Fibroblast of villous mesenchyme (primary cell): ENCODE results near the gene TMEM92. TPM values are rescaled to one million over a fixed set of nuclear protein-coding genes. Genes with fewer than 3 reads are reported as not detected.
A peak's percentile ranks its signal among the peaks of the same experiment; 100 is the strongest.
"Not testable (repeated sequence)": the region's sequence is repeated elsewhere in the genome, so short reads cannot be mapped to it uniquely, and the experiment has no call there.

ENCODE experiments used
- DNase-seq: peaks from one replicate; pipeline ENCODE4 v3.0.0-alpha.2; 2010; ENCODE audit warnings: low read depth
- H3K4me3 ChIP-seq: 2 replicates; pipeline ENCODE4 v1.5.1; 2011; ENCODE audit warnings: low read depth, mild to moderate bottlenecking, low read length
- CTCF ChIP-seq: IDR thresholded peaks from 2 replicates; pipeline ENCODE4 v1.5.1; 2012; ENCODE audit warnings: low read depth, mild to moderate bottlenecking, low read length; ENCODE audit not compliant: insufficient read depth
- total RNA-seq: library from RNA; depleted of rRNA; stranded (reverse); fragments of >200 nt; gene quantifications from 2 replicates; pipeline ENCODE4 v1.2.3, GENCODE V29; 2012

TMEM92 gene
- total RNA-seq, 1 donor = not detected

GRCh38 chr17:50270435-50271362 is 3.6 kb upstream of the TMEM92 start:
- TF ChIP-seq CTCF = no peak
- H3K4me3 ChIP-seq = peak overlapping the region; percentile 45
- peak; percentile 91 for DNase-seq

GRCh38 chr17:50271363-50271750 is 2.9 kb upstream of the TMEM92 start:
- not testable (repeated sequence) for DNase-seq, H3K4me3 ChIP-seq

DNA sequence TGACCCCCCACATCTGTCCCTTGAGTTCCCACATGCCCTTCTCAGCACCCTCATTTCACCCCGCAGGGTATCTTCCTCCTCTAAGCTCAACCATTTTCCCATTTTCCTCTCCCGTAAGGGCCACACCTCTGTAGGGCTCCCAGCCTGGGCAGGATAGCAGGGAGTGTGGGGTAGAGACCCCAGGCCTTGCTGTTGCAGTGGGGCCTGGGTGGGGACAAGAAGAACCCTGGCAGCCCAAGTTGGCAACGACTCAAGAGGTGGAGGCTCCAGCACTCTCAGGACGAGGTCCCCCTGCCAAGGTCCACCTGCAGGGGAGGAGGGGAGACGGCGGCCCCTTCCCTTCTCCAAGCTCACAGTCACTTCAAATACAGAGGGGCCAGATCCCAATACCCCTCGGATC is 2.0 kb upstream of the TMEM92 start:
- no peak for TF ChIP-seq CTCF
- no peak for DNase-seq
- peak overlapping the region; percentile 66 for H3K4me3 ChIP-seq

- peak; percentile 71 for DNase-seq
- H3K4me3 ChIP-seq = peak overlapping the region; percentile 66
- peak; percentile 65 for TF ChIP-seq CTCF
Observed at GRCh38 chr17:50272711-50273653, 1.3 kb upstream of the TMEM92 start.

DNA sequence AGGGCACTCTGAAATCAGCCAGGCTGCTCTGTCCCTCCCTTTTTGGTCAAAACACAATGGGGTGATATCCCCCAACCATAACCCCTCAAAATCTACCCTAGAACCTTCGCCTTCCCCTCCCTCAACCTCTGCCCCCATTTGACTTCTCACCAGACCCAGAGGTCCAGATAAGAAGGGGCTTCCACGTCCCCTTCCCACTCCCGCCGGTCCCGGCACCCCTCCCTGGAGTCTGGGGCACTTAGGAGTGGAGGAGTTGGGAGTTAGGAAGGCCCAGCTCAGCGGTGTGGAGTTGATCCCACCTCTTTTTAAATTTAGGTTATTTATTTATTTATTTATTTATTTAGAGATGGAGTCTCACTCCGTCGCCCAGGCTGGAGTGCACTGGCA is 619 bp upstream of the TMEM92 start:
- TF ChIP-seq CTCF = no peak
- peak overlapping the region; percentile 66 for H3K4me3 ChIP-seq
- DNase-seq = no peak

- DNase-seq = no peak
- TF ChIP-seq CTCF = no peak
- no peak overlapping the region for H3K4me3 ChIP-seq
Observed at GRCh38 chr17:50274897-50275221, 593 bp downstream of the TMEM92 start.

- H3K4me3 ChIP-seq = no peak overlapping the region
- no peak for DNase-seq
- no peak for TF ChIP-seq CTCF
Observed at GRCh38 chr17:50275279-50275678, 1.0 kb downstream of the TMEM92 start.
